Keratinocyte (primary cell): ENCODE data around the gene EIF2AK2. TPM values are rescaled to one million over a fixed set of nuclear protein-coding genes. Genes with fewer than 3 reads are reported as not detected.

Experiments
- DNase-seq: peaks from one replicate; pipeline ENCODE4 v3.0.0-alpha.2; 2011; ENCODE audit warnings: low read depth, missing footprints, low spot score
- FAIRE-seq: peaks from 2 replicates; lab custom pipeline; 2011; peaks lifted over from hg19 to GRCh38; lab: Jason Lieb, UNC
- H2AFZ ChIP-seq: 2 replicates; pipeline ENCODE4 v1.6.0; 2012; ENCODE audit warnings: low read length, control low read depth, inconsistent platforms; ENCODE audit not compliant: control insufficient read depth
- H3K27ac ChIP-seq: 2 replicates; pipeline ENCODE4 v1.5.1; 2011; ENCODE audit warnings: low read length; ENCODE audit not compliant: control insufficient read depth, insufficient read depth
- H3K27me3 ChIP-seq: 3 replicates; pipeline ENCODE4 v1.6.0; 2011; ENCODE audit warnings: low read length; ENCODE audit not compliant: control insufficient read depth, insufficient read depth; ENCODE audit errors: extremely low read depth
- H3K36me3 ChIP-seq, 2 experiments: 2 replicates in 1 of 2; 3 replicates in 1 of 2; pipeline ENCODE4 v1.5.1; 2011; ENCODE audit warnings: low read length in 2 of 2, mild to moderate bottlenecking in 1 of 2; ENCODE audit not compliant: control insufficient read depth in 2 of 2, insufficient read depth in 2 of 2; ENCODE audit errors: extremely low read depth in 1 of 2
- H3K4me1 ChIP-seq: 3 replicates; pipeline ENCODE4 v1.5.1; 2011; ENCODE audit warnings: low read length; ENCODE audit not compliant: control insufficient read depth, insufficient read depth; ENCODE audit errors: extremely low read depth
- H3K4me2 ChIP-seq: 3 replicates; pipeline ENCODE4 v1.6.0; 2011; ENCODE audit warnings: low read depth, low read length; ENCODE audit not compliant: control insufficient read depth, insufficient read depth; ENCODE audit errors: extremely low read depth
- H3K4me3 ChIP-seq, 3 experiments: fragments of 200-600 bp in 1 of 3; sonication (generic) in 1 of 3; 2 replicates in 2 of 3; 3 replicates in 1 of 3; pipeline ENCODE4 v1.5.1; 2011 to 2016; ENCODE audit warnings: low read length in 3 of 3, mild to moderate bottlenecking in 3 of 3, control low read depth in 2 of 3, inconsistent platforms in 1 of 3, low read depth in 1 of 3, mixed read lengths in 1 of 3, mixed run types in 1 of 3, moderate library complexity in 1 of 3; ENCODE audit not compliant: control insufficient read depth in 2 of 3, insufficient read depth in 2 of 3; ENCODE audit errors: extremely low read depth in 1 of 3
- H3K79me2 ChIP-seq: 2 replicates; pipeline ENCODE4 v1.6.0; 2012; ENCODE audit warnings: low read length; ENCODE audit not compliant: control insufficient read depth, insufficient read depth
- H3K9ac ChIP-seq: 3 replicates; pipeline ENCODE4 v1.6.0; 2011; ENCODE audit warnings: low read length; ENCODE audit not compliant: control insufficient read depth, insufficient read depth; ENCODE audit errors: extremely low read depth
- H3K9me1 ChIP-seq: 3 replicates; pipeline ENCODE4 v1.6.0; 2011; ENCODE audit warnings: low read length; ENCODE audit not compliant: control insufficient read depth, insufficient read depth; ENCODE audit errors: extremely low read depth
- H3K9me3 ChIP-seq: 2 replicates; pipeline ENCODE4 v1.5.1; 2012; ENCODE audit warnings: low read depth, low read length; ENCODE audit not compliant: control insufficient read depth
- H4K20me1 ChIP-seq: 3 replicates; pipeline ENCODE4 v1.6.0; 2011; ENCODE audit warnings: low read length; ENCODE audit not compliant: control insufficient read depth, insufficient read depth; ENCODE audit errors: extremely low read depth
- CTCF ChIP-seq, 3 experiments: IDR thresholded peaks in 1 of 3; conservative IDR thresholded peaks in 1 of 3; optimal IDR thresholded peaks in 1 of 3; 2 replicates in 2 of 3; 3 replicates in 1 of 3; pipeline versions ENCODE3 to v1.5.1; 2011; ENCODE audit warnings: low read length in 3 of 3, mild to moderate bottlenecking in 3 of 3, moderate library complexity in 2 of 3, control low read depth in 1 of 3, inconsistent platforms in 1 of 3; ENCODE audit not compliant: insufficient read depth in 2 of 3; ENCODE audit errors: extremely low read depth in 1 of 3
- EZH2 ChIP-seq: IDR thresholded peaks from one replicate; pipeline ENCODE4 v1.6.1; 2012; ENCODE audit warnings: inconsistent platforms, mild to moderate bottlenecking, low read length, moderate library complexity
- dilution Hi-C: fragments of 300-500 bp; cut with MboI; formaldehyde crosslinking; loops from one replicate; pipeline ENCODE4 v1.7.0; 2020; ENCODE audit warnings: low sequenced_read_pairs; ENCODE audit not compliant: extremely low pct_ligation_motif_present
- polyA plus RNA-seq, 5 experiments: library from polyadenylated mRNA; depleted of rRNA in 3 of 5; stranded (reverse) in 3 of 5; stranded (forward) in 1 of 5; unstranded in 1 of 5; fragments of >200 nt; gene quantifications; 1 replicate in 1 of 5; 2 replicates in 3 of 5; 3 replicates in 1 of 5; pipeline versions ENCODE4 v1.2.1 to v1.2.3, GENCODE V29; 2011 to 2012; ENCODE audit warnings: missing spikeins in 2 of 5, low read depth in 1 of 5, low replicate concordance in 1 of 5

The EIF2AK2 gene
- polyA plus RNA-seq, 1 donor (not counting 4 experiments of a cell fraction or from before 2014, with no cell fraction given) = 54.6 TPM

DNA sequence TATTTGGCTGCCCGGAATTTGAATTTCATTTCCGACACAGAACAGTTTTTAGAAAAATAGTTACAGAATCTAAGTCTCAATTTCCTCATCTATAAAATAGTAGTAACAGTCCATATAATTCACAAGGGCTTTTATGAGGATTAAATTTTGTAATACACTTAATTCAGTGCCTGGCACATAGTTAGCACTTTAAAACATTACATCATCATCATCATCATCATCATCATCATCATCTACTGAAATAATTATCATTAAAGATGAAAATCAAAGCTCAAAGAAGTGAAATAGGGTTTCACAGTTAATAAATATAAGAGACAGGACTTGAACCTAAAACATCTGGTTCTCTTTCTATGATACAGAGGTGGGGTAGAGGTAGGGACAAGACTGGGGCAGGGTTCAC, 85.8 kb downstream of the EIF2AK2 start:
- peaks cover 0 to 7% of the 10 kb centered on the region in 2 experiments for H3K36me3 ChIP-seq
- DNase-seq (no peak), FAIRE-seq (no peak)
- no peak for TF ChIP-seq EZH2
- TF ChIP-seq CTCF (optimal IDR thresholded peaks at IDR 0.05 in 1 of 3, IDR thresholded peaks at IDR 0.05 in 1 of 3, conservative IDR thresholded peaks at IDR 0.05 in 1 of 3; ENCODE audit: extremely low read depth in 1 of 3, insufficient read depth in 2 of 3, low read length in 3 of 3) = no peak
- H2AFZ ChIP-seq = no peak overlapping the region
- no peak overlapping the region for H3K9ac ChIP-seq
- no peaks in the 10 kb centered on the region for H3K9me3 ChIP-seq
- H3K4me3 ChIP-seq = no peak overlapping the region
- dilution Hi-C loops = no loop called here
- H3K4me2 ChIP-seq = no peak overlapping the region
- H3K27me3 ChIP-seq = no peaks in the 10 kb centered on the region
- H3K9me1 ChIP-seq = no peaks in the 10 kb centered on the region
- H3K79me2 ChIP-seq = no peaks in the 10 kb centered on the region
- H4K20me1 ChIP-seq = no peaks in the 10 kb centered on the region
- H3K27ac ChIP-seq = no peak overlapping the region
- no peaks in the 10 kb centered on the region for H3K4me1 ChIP-seq

DNA sequence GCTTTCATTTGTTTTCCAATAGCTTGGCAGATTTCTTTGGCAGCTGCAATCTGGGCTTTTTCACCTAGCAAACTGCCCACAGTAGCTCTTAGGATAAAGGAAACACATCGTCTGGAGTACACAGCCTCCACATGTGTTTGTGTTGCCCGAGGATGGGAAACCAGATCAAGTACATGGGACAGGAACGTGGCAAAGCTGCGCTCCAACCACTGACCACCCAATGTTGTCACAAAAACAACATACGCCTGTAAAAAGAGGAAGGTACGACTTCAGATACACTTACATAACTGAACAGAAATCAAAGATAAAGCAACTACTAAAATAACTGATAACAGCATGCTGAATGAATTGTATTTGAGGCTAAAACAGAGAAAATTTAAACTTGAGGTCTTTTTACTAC, 88.1 kb downstream of the EIF2AK2 start:
- H3K4me2 ChIP-seq = no peak overlapping the region
- H2AFZ ChIP-seq = no peak overlapping the region
- H3K79me2 ChIP-seq = no peaks in the 10 kb centered on the region
- dilution Hi-C loops = no loop called here
- H4K20me1 ChIP-seq = no peaks in the 10 kb centered on the region
- H3K4me1 ChIP-seq = no peaks in the 10 kb centered on the region
- H3K9me1 ChIP-seq = no peaks in the 10 kb centered on the region
- H3K9me3 ChIP-seq = no peaks in the 10 kb centered on the region
- no peak overlapping the region for H3K9ac ChIP-seq
- H3K27ac ChIP-seq = no peak overlapping the region
- H3K27me3 ChIP-seq = no peaks in the 10 kb centered on the region
- TF ChIP-seq EZH2 (no peak), CTCF (optimal IDR thresholded peaks at IDR 0.05 in 1 of 3, IDR thresholded peaks at IDR 0.05 in 1 of 3, conservative IDR thresholded peaks at IDR 0.05 in 1 of 3; ENCODE audit: extremely low read depth in 1 of 3, insufficient read depth in 2 of 3, low read length in 3 of 3) (no peak)
- DNase-seq (no peak), FAIRE-seq (no peak)
- H3K4me3 ChIP-seq = no peak overlapping the region
- H3K36me3 ChIP-seq = peaks cover 4 to 14% of the 10 kb centered on the region in 2 experiments
